ENCODE measurements around the gene PTPRD. TPM values are rescaled to one million over a fixed set of nuclear protein-coding genes. Genes with fewer than 3 reads are reported as not detected.

PTPRD gene
- total and polyA plus RNA-seq, 9 of the 15 experiments (the other 6 are each of a cell fraction or from before 2014, with no cell fraction given): 0.11 TPM; not detected in 8

DNA sequence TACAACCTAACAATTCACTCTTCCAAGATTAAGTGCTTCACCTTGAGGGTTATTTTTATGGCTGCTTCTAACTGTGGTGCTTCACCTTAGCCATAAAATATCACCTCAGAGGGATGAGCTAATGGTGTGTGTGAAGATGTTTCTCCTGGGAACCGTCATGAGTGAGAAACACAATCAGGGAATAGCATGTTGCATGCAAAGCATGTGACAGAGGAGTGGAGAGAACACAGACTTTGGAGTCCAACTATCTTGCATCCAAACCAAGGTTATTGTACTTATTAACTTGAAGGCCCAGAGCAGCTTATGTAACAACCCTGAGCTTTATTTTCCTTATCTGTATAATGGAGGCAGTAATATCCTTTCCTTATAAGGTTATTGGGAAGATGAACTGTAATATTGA is 1724.2 kb downstream of the PTPRD start (continued):
- no peak for TF ChIP-seq MTA1 (IDR thresholded peaks at IDR 0.05; ENCODE audit: borderline replicate concordance)
- TF ChIP-seq ZNF23 (CRISPR knock-in tag; IDR thresholded peaks at IDR 0.05): no peak
- TF ChIP-seq MTA2 (IDR thresholded peaks at IDR 0.05; ENCODE audit: low read depth): no peak
- no peak for TF ChIP-seq NFRKB (IDR thresholded peaks at IDR 0.05; ENCODE audit: low read depth)
- TF ChIP-seq GABPB1 (CRISPR knock-in tag; IDR thresholded peaks at IDR 0.05): no peak
- TF ChIP-seq USF2 (CRISPR knock-in tag; IDR thresholded peaks at IDR 0.05): no peak
- TF ChIP-seq NR3C1 (CRISPR knock-in tag; IDR thresholded peaks at IDR 0.05): no peak
- no peak for TF ChIP-seq FOXJ3 (CRISPR knock-in tag; IDR thresholded peaks at IDR 0.05)
- TF ChIP-seq SIX5 (IDR thresholded peaks at IDR 0.05; ENCODE audit: borderline replicate concordance in 1 of 2, insufficient read depth in 1 of 2, low read depth in 1 of 2, low read length in 2 of 2): no peak
- TF ChIP-seq DMBX1 (CRISPR knock-in tag; IDR thresholded peaks at IDR 0.05; ENCODE audit: borderline replicate concordance): no peak

GRCh38 chr9:8887369-8887768 is 1725.4 kb downstream of the PTPRD start:
- ChIA-PET CTCF (ENCODE audit: low intra/inter-chr PET ratio) (no interaction called here), POLR2A (no interaction called here)
- intact Hi-C loops (cut with micrococcal nuclease): no loop called here
- H4K20me1 ChIP-seq (replicated peaks; ENCODE audit: control insufficient read depth, insufficient read depth, low read length): no peaks in the 10 kb centered on the region
- no TSS peak for BruUV-seq (replicated peaks)
- H3K4me3 ChIP-seq: no peak overlapping the region
- no peaks in the 10 kb centered on the region for H3K27me3 ChIP-seq (ENCODE audit: control insufficient read depth in 2 of 2, insufficient read depth in 2 of 2, low read length in 2 of 2)
- H3K9me1 ChIP-seq (ENCODE audit: control insufficient read depth, insufficient read depth, low read length): no peaks in the 10 kb centered on the region
- H3K79me2 ChIP-seq (ENCODE audit: control insufficient read depth, insufficient read depth, low read length): no peaks in the 10 kb centered on the region
- in situ Hi-C loops (cut with MboI): no loop called here
- TF ChIP-seq ZNF354B (CRISPR knock-in tag; IDR thresholded peaks at IDR 0.05): no peak
- no peak for TF ChIP-seq MXI1 (IDR thresholded peaks at IDR 0.05; ENCODE audit: low read depth, low read length)
- TF ChIP-seq ZNF347 (CRISPR knock-in tag; IDR thresholded peaks at IDR 0.05; ENCODE audit: low read depth): no peak
- no peak for TF ChIP-seq SMARCA5 (IDR thresholded peaks at IDR 0.05)
- TF ChIP-seq STAT5A (IDR thresholded peaks at IDR 0.05; ENCODE audit: borderline replicate concordance, low read length): no peak
- no peak for TF ChIP-seq NCOR1 (IDR thresholded peaks at IDR 0.05)
- no peak for TF ChIP-seq GATAD2A (IDR thresholded peaks at IDR 0.05)
- no peak for TF ChIP-seq TEAD2 (tag; IDR thresholded peaks at IDR 0.05)
- no peak for TF ChIP-seq FOXK1 (CRISPR knock-in tag; IDR thresholded peaks at IDR 0.05; ENCODE audit: borderline replicate concordance)
- TF ChIP-seq GATAD2B (IDR thresholded peaks at IDR 0.05; ENCODE audit: borderline replicate concordance): no peak
- TF ChIP-seq KLF1 (tag; IDR thresholded peaks at IDR 0.05): no peak
- H3K9ac ChIP-seq (ENCODE audit: insufficient read depth in 1 of 2, low read depth in 2 of 2, low read length in 2 of 2): no peak overlapping the region
- no peaks in the 10 kb centered on the region for H3K9me3 ChIP-seq (replicated peaks; ENCODE audit: control insufficient read depth, insufficient read depth, low read depth, low read length)
- 9% methylated on average over 1 of the region's 1 CpG for WGBS (ENCODE audit: insufficient coverage, low coverage, missing lambda C conversion rate)
- no peak overlapping the region for H2AFZ ChIP-seq (ENCODE audit: low read depth, low read length)
- ATAC-seq: no peak
- no peak overlapping the region for H3K4me2 ChIP-seq (ENCODE audit: insufficient read depth, low read length)
- no peak for FAIRE-seq
- no peaks in the 10 kb centered on the region for H3K36me3 ChIP-seq (ENCODE audit: control insufficient read depth, insufficient read depth, low read length)
- H3K27ac ChIP-seq (ENCODE audit: extremely low read depth, low read depth, low read length): no peak overlapping the region
- no peak for DNase-seq (ENCODE audit: extremely low read depth in 1 of 4, low spot score in 3 of 4)
- H3K4me1 ChIP-seq (replicated peaks in 1 of 2; ENCODE audit: control insufficient read depth in 2 of 2, insufficient read depth in 2 of 2, low read length in 2 of 2): no peaks in the 10 kb centered on the region
